ENCODE results near the gene CLIC4.

CLIC4 gene

DNA sequence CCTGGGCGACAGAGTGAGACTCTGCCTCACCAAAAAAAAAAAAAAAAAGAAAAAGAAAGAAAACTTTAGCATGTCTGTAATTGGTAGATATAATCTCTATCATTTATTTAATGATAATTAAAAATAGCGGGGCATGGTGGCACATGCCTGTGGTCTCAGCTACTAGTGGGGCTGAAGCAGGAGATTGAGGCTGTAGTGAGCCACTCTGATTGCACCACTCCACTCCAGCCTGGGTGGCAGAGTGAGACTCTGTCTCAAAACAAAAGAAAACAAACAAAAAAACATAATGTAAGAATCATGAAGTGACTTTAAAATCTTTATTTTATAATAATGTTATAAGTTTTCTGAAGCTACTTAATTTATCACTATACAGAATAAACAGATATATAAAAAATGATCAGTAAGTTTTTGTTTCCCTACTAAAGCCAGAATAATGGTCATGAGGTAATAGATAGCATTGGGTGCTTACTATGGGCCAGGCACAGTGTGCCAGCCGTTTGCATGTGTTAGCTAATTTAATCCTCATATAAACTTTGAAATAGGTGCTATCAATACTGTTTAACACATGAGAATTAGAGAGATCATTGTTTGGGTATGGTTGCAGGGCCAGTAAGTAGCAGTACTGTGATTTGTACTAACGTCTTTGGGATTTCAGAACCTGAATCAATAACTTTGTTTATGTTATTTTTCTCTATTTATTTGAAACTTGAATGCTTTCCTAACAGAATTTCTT, 23.8 kb downstream of the CLIC4 start:
- Histone ChIP-seq H3K27me3 (ENCODE audit: insufficient read depth, insufficient read length) (no peaks in the 10 kb centered on the region), H3K36me3 (ENCODE audit: insufficient read depth, insufficient read length, low read length) (no peaks in the 10 kb centered on the region), H3K9ac (ENCODE audit: insufficient read length, low read depth) (no peak overlapping the region), H3K4me3 (ENCODE audit: insufficient read length, low read depth) (no peak overlapping the region), H3K4me1 (ENCODE audit: insufficient read depth, insufficient read length) (no peaks in the 10 kb centered on the region), H3K9me3 (ENCODE audit: insufficient read depth, low read length) (no peaks in the 10 kb centered on the region)
- TF ChIP-seq SUZ12 (IDR thresholded peaks at IDR 0.05; ENCODE audit: extremely low read depth, insufficient read depth, insufficient read length) (no peak), ZNF274 (IDR thresholded peaks at IDR 0.05; ENCODE audit: low read depth, low read length) (no peak), YY1 (IDR thresholded peaks at IDR 0.05; ENCODE audit: insufficient read depth, insufficient read length) (no peak)
- no peak for DNase-seq (ENCODE audit: low read depth, low spot score)

DNA sequence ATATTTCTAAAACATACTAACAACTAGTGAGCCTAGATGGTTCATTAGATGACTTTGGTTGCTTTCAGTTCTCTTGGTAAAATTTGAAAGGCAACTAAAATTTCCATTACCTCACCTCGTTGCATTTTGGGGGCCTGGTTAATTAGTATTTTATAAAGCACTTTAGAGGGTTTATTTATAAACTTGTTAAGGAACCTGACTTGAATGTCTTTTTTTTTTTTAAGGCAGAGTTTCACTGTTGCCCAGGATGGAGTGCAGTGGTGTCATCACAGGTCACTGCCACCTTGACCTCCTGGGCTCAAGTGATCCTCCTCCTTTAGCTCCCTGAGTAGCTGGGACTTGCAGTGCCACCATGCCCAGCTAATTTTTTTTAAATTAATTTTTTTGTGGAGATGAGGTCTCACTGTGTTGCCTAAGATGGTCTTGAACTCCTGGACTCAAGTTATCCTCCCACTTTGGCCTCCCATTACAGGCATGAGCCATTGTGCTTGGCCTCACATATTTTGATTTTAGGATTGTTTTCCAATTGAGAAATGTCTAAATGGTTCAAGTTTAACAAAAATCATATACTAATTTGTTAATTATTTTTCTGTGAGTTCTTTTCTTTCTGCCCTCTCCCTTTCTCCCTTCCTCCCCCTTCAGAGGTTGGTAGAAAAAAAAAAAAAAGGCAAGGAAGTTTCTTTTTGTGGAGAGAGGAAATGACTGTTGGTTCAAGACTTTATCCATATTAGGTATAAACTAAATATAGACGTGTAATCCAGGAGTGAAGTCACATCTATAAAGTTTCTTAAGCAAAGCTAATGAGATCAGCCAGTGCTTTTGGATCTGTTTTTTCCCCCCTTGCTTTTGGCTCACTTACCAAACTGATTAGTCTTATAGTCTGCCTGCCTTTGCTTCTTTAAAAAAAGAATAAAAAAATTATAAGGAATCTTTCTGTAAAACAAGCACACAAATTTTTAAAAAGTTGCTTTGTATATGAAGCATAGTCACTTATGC, 24.7 kb downstream of the CLIC4 start:
- Histone ChIP-seq H3K4me1 (ENCODE audit: insufficient read depth, insufficient read length) (no peaks in the 10 kb centered on the region), H3K9me3 (ENCODE audit: insufficient read depth, low read length) (no peaks in the 10 kb centered on the region), H3K36me3 (ENCODE audit: insufficient read depth, insufficient read length, low read length) (peaks cover 5% of the 10 kb centered on the region), H3K27me3 (ENCODE audit: insufficient read depth, insufficient read length) (no peaks in the 10 kb centered on the region), H3K9ac (ENCODE audit: insufficient read length, low read depth) (no peak overlapping the region), H3K4me3 (ENCODE audit: insufficient read length, low read depth) (no peak overlapping the region)
- TF ChIP-seq YY1 (IDR thresholded peaks at IDR 0.05; ENCODE audit: insufficient read depth, insufficient read length) = no peak
- no peak for TF ChIP-seq ZNF274 (IDR thresholded peaks at IDR 0.05; ENCODE audit: low read depth, low read length)
- TF ChIP-seq SUZ12 (IDR thresholded peaks at IDR 0.05; ENCODE audit: extremely low read depth, insufficient read depth, insufficient read length) = no peak
- no peak for DNase-seq (ENCODE audit: low read depth, low spot score)

DNA sequence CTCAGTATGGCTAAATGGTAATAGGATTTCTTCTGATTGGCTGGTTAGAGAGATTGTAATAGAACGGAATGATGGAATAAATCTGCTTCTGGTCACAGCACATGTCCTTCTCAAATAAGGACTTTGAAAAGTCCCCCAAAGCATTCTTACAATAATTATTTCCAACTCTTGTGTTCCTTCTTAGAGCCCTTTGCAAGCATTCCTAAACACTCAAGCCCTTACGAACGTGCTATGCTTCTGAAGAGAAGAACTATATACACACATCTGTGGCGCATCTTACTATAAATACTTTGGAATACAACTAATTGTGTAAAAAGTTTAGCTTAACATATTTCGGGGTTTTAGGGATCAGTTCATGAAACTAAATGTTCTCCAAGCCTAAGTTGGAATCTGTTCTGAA, 25.6 kb downstream of the CLIC4 start:
- H3K27me3 ChIP-seq (ENCODE audit: insufficient read depth, insufficient read length) = no peaks in the 10 kb centered on the region
- DNase-seq (ENCODE audit: low read depth, low spot score) = no peak
- TF ChIP-seq SUZ12 (IDR thresholded peaks at IDR 0.05; ENCODE audit: extremely low read depth, insufficient read depth, insufficient read length) = no peak
- no peak for TF ChIP-seq YY1 (IDR thresholded peaks at IDR 0.05; ENCODE audit: insufficient read depth, insufficient read length)
- TF ChIP-seq ZNF274 (IDR thresholded peaks at IDR 0.05; ENCODE audit: low read depth, low read length) = no peak
- H3K36me3 ChIP-seq (ENCODE audit: insufficient read depth, insufficient read length, low read length) = peaks cover 5% of the 10 kb centered on the region
- no peaks in the 10 kb centered on the region for H3K9me3 ChIP-seq (ENCODE audit: insufficient read depth, low read length)
- H3K9ac ChIP-seq (ENCODE audit: insufficient read length, low read depth) = no peak overlapping the region
- H3K4me1 ChIP-seq (ENCODE audit: insufficient read depth, insufficient read length) = no peaks in the 10 kb centered on the region
- no peak overlapping the region for H3K4me3 ChIP-seq (ENCODE audit: insufficient read length, low read depth)

- no peak overlapping the region for H3K9ac ChIP-seq (ENCODE audit: insufficient read length, low read depth)
- H3K4me3 ChIP-seq (ENCODE audit: insufficient read length, low read depth) = no peak overlapping the region
- DNase-seq (ENCODE audit: low read depth, low spot score) = no peak
- H3K27me3 ChIP-seq (ENCODE audit: insufficient read depth, insufficient read length) = no peaks in the 10 kb centered on the region
- H3K36me3 ChIP-seq (ENCODE audit: insufficient read depth, insufficient read length, low read length) = peaks cover 5% of the 10 kb centered on the region
- no peaks in the 10 kb centered on the region for H3K9me3 ChIP-seq (ENCODE audit: insufficient read depth, low read length)
- TF ChIP-seq ZNF274 (IDR thresholded peaks at IDR 0.05; ENCODE audit: low read depth, low read length) (no peak), SUZ12 (IDR thresholded peaks at IDR 0.05; ENCODE audit: extremely low read depth, insufficient read depth, insufficient read length) (no peak), YY1 (IDR thresholded peaks at IDR 0.05; ENCODE audit: insufficient read depth, insufficient read length) (no peak)
- no peaks in the 10 kb centered on the region for H3K4me1 ChIP-seq (ENCODE audit: insufficient read depth, insufficient read length)
Observed at GRCh38 chr1:24771574-24771973, 26.3 kb downstream of the CLIC4 start.

DNA sequence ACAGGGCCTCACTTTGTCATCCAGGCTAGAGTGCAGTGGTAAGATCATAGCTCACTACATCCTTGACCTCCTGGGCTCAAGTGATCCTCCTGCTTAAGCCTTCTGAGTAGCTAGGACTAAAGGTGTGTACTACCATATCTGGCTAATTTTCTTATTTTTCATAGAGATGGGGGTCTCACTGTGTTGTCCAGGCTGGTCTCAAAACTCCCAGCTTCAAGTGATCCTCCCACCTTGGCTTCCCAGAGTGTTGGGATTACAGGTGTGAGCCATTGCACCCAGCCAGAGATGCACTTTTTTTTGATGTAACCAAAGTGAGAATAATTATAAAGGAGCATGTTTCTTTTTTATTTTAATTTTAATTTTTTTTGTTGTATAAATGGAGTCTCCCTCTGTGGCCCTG, 28.4 kb downstream of the CLIC4 start:
- H3K27me3 ChIP-seq (ENCODE audit: insufficient read depth, insufficient read length) = no peaks in the 10 kb centered on the region
- H3K9me3 ChIP-seq (ENCODE audit: insufficient read depth, low read length) = no peaks in the 10 kb centered on the region
- H3K4me3 ChIP-seq (ENCODE audit: insufficient read length, low read depth) = no peak overlapping the region
- no peaks in the 10 kb centered on the region for H3K4me1 ChIP-seq (ENCODE audit: insufficient read depth, insufficient read length)
- no peak overlapping the region for H3K9ac ChIP-seq (ENCODE audit: insufficient read length, low read depth)
- peaks cover 5% of the 10 kb centered on the region for H3K36me3 ChIP-seq (ENCODE audit: insufficient read depth, insufficient read length, low read length)
- TF ChIP-seq YY1 (IDR thresholded peaks at IDR 0.05; ENCODE audit: insufficient read depth, insufficient read length) = no peak
- TF ChIP-seq ZNF274 (IDR thresholded peaks at IDR 0.05; ENCODE audit: low read depth, low read length) = no peak
- no peak for TF ChIP-seq SUZ12 (IDR thresholded peaks at IDR 0.05; ENCODE audit: extremely low read depth, insufficient read depth, insufficient read length)
- no peak for DNase-seq (ENCODE audit: low read depth, low spot score)

GRCh38 chr1:24775348-24775747, 30.1 kb downstream of the CLIC4 start:
- Histone ChIP-seq H3K27me3 (ENCODE audit: insufficient read depth, insufficient read length) (no peaks in the 10 kb centered on the region), H3K4me1 (ENCODE audit: insufficient read depth, insufficient read length) (no peaks in the 10 kb centered on the region), H3K9me3 (ENCODE audit: insufficient read depth, low read length) (no peaks in the 10 kb centered on the region), H3K36me3 (ENCODE audit: insufficient read depth, insufficient read length, low read length) (peaks cover 5% of the 10 kb centered on the region), H3K9ac (ENCODE audit: insufficient read length, low read depth) (no peak overlapping the region), H3K4me3 (ENCODE audit: insufficient read length, low read depth) (no peak overlapping the region)
- no peak for DNase-seq (ENCODE audit: low read depth, low spot score)
- no peak for TF ChIP-seq ZNF274 (IDR thresholded peaks at IDR 0.05; ENCODE audit: low read depth, low read length)
- TF ChIP-seq YY1 (IDR thresholded peaks at IDR 0.05; ENCODE audit: insufficient read depth, insufficient read length) = no peak
- no peak for TF ChIP-seq SUZ12 (IDR thresholded peaks at IDR 0.05; ENCODE audit: extremely low read depth, insufficient read depth, insufficient read length)

GRCh38 chr1:24775916-24776315, 30.7 kb downstream of the CLIC4 start:
- Histone ChIP-seq H3K4me1 (ENCODE audit: insufficient read depth, insufficient read length) (no peaks in the 10 kb centered on the region), H3K9me3 (ENCODE audit: insufficient read depth, low read length) (no peaks in the 10 kb centered on the region), H3K36me3 (ENCODE audit: insufficient read depth, insufficient read length, low read length) (peaks cover 5% of the 10 kb centered on the region), H3K4me3 (ENCODE audit: insufficient read length, low read depth) (no peak overlapping the region), H3K9ac (ENCODE audit: insufficient read length, low read depth) (no peak overlapping the region), H3K27me3 (ENCODE audit: insufficient read depth, insufficient read length) (no peaks in the 10 kb centered on the region)
- TF ChIP-seq SUZ12 (IDR thresholded peaks at IDR 0.05; ENCODE audit: extremely low read depth, insufficient read depth, insufficient read length) = no peak
- TF ChIP-seq YY1 (IDR thresholded peaks at IDR 0.05; ENCODE audit: insufficient read depth, insufficient read length) = no peak
- no peak for TF ChIP-seq ZNF274 (IDR thresholded peaks at IDR 0.05; ENCODE audit: low read depth, low read length)
- no peak for DNase-seq (ENCODE audit: low read depth, low spot score)

All from NT2/D1 (cell line).